GM19463 (cell line): ENCODE data around the gene RAB1B.

ENCODE experiments used
- ATAC-seq: cut with Tn5 transposase; IDR thresholded peaks from one replicate; pipeline ENCODE4 v1.9.1; 2021; ENCODE audit warnings: mild to moderate bottlenecking, moderate library complexity; ENCODE audit not compliant: unreplicated experiment

RAB1B gene

GRCh38 chr11:66282468-66283455 is 14.3 kb downstream of the RAB1B start:
- peak; percentile 88 for ATAC-seq

GRCh38 chr11:66283461-66284105 is 15.1 kb downstream of the RAB1B start:
- ATAC-seq = no peak

GRCh38 chr11:66284526-66285078 is 16.2 kb downstream of the RAB1B start:
- no peak for ATAC-seq

- no peak for ATAC-seq
These were observed 17.0 kb downstream of the RAB1B start for GRCh38 chr11:66285250-66285947.

GRCh38 chr11:66286699-66287098 is 18.3 kb downstream of the RAB1B start:
- ATAC-seq = no peak

- no peak for ATAC-seq
These were observed 18.9 kb downstream of the RAB1B start for GRCh38 chr11:66287211-66287888.

GRCh38 chr11:66287889-66288670 is 19.6 kb downstream of the RAB1B start:
- ATAC-seq = no peak

GRCh38 chr11:66288671-66289547 is 20.5 kb downstream of the RAB1B start, which contains the start of gene YIF1A:
TSS of gene YIF1A (minus strand) at chr11:66289143. CDS start at chr11:66288985, 158 bp downstream.
- ATAC-seq = peak; percentile 90

- ATAC-seq = peak; percentile 31
These were observed 21.3 kb downstream of the RAB1B start for GRCh38 chr11:66289548-66290329.

- no peak for ATAC-seq
These were observed 21.8 kb downstream of the RAB1B start for GRCh38 chr11:66290330-66290621.

GRCh38 chr11:66291303-66291705 is 22.9 kb downstream of the RAB1B start:
- ATAC-seq = no peak

- ATAC-seq = no peak
These were observed 23.5 kb downstream of the RAB1B start, which contains the start of gene TMEM151A for GRCh38 chr11:66291706-66292542. TSS of gene TMEM151A (plus strand) at chr11:66291894. CDS start at chr11:66292014, 120 bp downstream.

GRCh38 chr11:66292543-66293332 is 24.3 kb downstream of the RAB1B start:
- no peak for ATAC-seq

- no peak for ATAC-seq
These were observed 24.9 kb downstream of the RAB1B start for GRCh38 chr11:66293352-66293751.

GRCh38 chr11:66293777-66294625 is 25.6 kb downstream of the RAB1B start:
- no peak for ATAC-seq
